Activated naive CD8-positive, alpha-beta T cell treated with anti-CD3 and anti-CD28 coated beads, Interleukin-2, amount 50 U/mL, for 24 hours (primary cell): ENCODE data around the gene CHD5.
"Not testable (repeated sequence)": the region's sequence is repeated elsewhere in the genome, so short reads cannot be mapped to it uniquely, and the experiment has no call there.

Experiments used
- ATAC-seq: fragments of 150-1000 bp; cut with Tn5 transposase; one replicate; pipeline ENCODE4 v1.10.0; 2021
- DNase-seq: peaks from one replicate; pipeline ENCODE4 v3.0.0; 2021
- H3K27ac Mint-ChIP-seq: one replicate; pipeline ENCODE4 v1.8.0; 2021; ENCODE audit warnings: mild to moderate bottlenecking, mixed read lengths
- H3K27me3 Mint-ChIP-seq: one replicate; pipeline ENCODE4 v1.8.0; 2021; ENCODE audit warnings: mixed read lengths
- H3K36me3 Mint-ChIP-seq: one replicate; pipeline ENCODE4 v1.8.0; 2021; ENCODE audit warnings: low read depth, mixed read lengths
- H3K4me1 Mint-ChIP-seq: one replicate; pipeline ENCODE4 v1.8.0; 2021; ENCODE audit warnings: mixed read lengths
- H3K4me3 Mint-ChIP-seq: one replicate; pipeline ENCODE4 v1.8.0; 2021; ENCODE audit warnings: mild to moderate bottlenecking, moderate library complexity, mixed read lengths
- H3K9me3 Mint-ChIP-seq: one replicate; pipeline ENCODE4 v1.8.0; 2021; ENCODE audit warnings: mixed read lengths

CHD5 gene

GRCh38 chr1:6086358-6086757 is 93.8 kb downstream of the CHD5 start:
- H3K9me3 Mint-ChIP-seq: no peaks in the 10 kb centered on the region
- H3K36me3 Mint-ChIP-seq: peaks cover 6% of the 10 kb centered on the region
- H3K27ac Mint-ChIP-seq: no peak overlapping the region
- no peak for DNase-seq
- no peaks in the 10 kb centered on the region for H3K27me3 Mint-ChIP-seq
- no peak overlapping the region for H3K4me3 Mint-ChIP-seq
- H3K4me1 Mint-ChIP-seq: peaks cover 2% of the 10 kb centered on the region
- no peak for ATAC-seq

GRCh38 chr1:6085666-6086065 is 94.5 kb downstream of the CHD5 start:
- no peak for ATAC-seq
- Mint-ChIP-seq H3K4me1 (peaks cover 2% of the 10 kb centered on the region), H3K27me3 (no peaks in the 10 kb centered on the region), H3K36me3 (peaks cover 2% of the 10 kb centered on the region), H3K9me3 (no peaks in the 10 kb centered on the region), H3K27ac (no peak overlapping the region), H3K4me3 (no peak overlapping the region)
- no peak for DNase-seq

DNA sequence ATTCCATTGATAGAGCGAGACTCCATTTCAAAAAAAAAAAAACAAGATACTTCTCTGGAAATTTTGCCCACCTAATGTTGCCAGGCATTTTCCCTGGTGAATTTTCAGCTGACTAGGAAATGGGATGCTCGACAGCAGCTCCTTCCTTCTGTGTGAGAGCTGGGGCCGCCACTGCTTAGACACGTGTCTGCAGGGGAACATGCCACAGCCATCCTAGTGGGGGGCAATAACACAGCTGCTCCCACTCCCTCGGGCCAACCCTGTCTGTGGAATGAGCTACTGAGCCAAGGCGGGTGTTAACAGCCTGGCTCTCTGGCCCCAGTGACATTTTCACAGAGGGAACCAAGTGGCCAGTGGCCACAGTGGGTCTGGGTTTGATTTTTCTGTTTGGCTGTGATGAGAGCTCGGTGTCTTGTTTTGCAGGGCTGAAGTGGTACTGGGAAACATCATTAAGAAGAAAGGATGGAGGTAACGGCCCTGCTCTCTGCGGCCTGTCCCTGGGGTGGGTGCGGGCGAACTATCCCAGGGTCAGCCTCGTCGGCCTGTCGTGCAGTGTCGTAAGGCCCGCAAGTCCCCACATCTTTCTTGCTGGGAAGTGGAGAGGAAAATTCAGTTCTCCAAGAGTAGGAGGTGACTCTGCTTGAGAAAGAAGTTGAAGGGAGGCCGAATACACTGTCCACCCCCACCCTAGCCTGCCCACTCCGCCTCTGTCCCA is 95.2 kb downstream of the CHD5 start:
- H3K4me3 Mint-ChIP-seq: no peak overlapping the region
- H3K27me3 Mint-ChIP-seq: no peaks in the 10 kb centered on the region
- H3K9me3 Mint-ChIP-seq: no peaks in the 10 kb centered on the region
- H3K27ac Mint-ChIP-seq: no peak overlapping the region
- ATAC-seq: no peak
- DNase-seq: no peak
- peaks cover 2% of the 10 kb centered on the region for H3K4me1 Mint-ChIP-seq
- peaks cover 2% of the 10 kb centered on the region for H3K36me3 Mint-ChIP-seq

GRCh38 chr1:6083801-6084446 is 96.2 kb downstream of the CHD5 start:
- Mint-ChIP-seq H3K27me3 (no peaks in the 10 kb centered on the region), H3K4me3 (no peak overlapping the region), H3K9me3 (no peaks in the 10 kb centered on the region), H3K36me3 (peaks cover 5% of the 10 kb centered on the region), H3K27ac (no peak overlapping the region), H3K4me1 (peaks cover 2% of the 10 kb centered on the region)
- ATAC-seq (no peak), DNase-seq (no peak)

GRCh38 chr1:6083385-6083784 is 96.7 kb downstream of the CHD5 start:
- peaks cover 2% of the 10 kb centered on the region for H3K4me1 Mint-ChIP-seq
- H3K36me3 Mint-ChIP-seq: peaks cover 5% of the 10 kb centered on the region
- H3K9me3 Mint-ChIP-seq: no peaks in the 10 kb centered on the region
- H3K4me3 Mint-ChIP-seq: no peak overlapping the region
- DNase-seq (no peak), ATAC-seq (no peak)
- H3K27ac Mint-ChIP-seq: no peak overlapping the region
- H3K27me3 Mint-ChIP-seq: no peaks in the 10 kb centered on the region

GRCh38 chr1:6082430-6082971 is 97.6 kb downstream of the CHD5 start:
- DNase-seq (no peak), ATAC-seq (no peak)
- Mint-ChIP-seq H3K36me3 (peaks cover 5% of the 10 kb centered on the region), H3K9me3 (no peaks in the 10 kb centered on the region), H3K27ac (no peak overlapping the region), H3K4me3 (no peak overlapping the region), H3K27me3 (no peaks in the 10 kb centered on the region), H3K4me1 (no peaks in the 10 kb centered on the region)

DNA sequence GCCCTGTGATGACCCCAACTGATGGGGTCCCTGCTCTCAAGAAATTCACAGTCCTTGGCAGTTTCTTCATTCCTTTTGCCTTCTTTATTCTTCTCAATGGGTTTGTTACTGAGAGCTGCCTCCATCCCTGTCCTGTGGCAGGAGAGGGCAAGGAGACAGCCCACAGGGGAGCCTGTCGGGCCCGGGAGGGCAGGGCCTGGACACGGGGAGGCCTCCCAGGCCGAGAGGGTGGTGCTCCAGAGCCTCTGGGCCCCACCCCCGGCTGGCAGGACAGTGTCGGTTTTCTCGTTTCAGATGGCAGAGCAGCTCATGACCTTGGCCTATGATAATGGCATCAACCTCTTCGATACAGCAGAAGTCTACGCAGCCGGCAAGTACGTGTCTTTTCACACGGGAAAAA is 98.2 kb downstream of the CHD5 start:
- Mint-ChIP-seq H3K27me3 (no peaks in the 10 kb centered on the region), H3K27ac (no peak overlapping the region), H3K9me3 (no peaks in the 10 kb centered on the region), H3K4me3 (no peak overlapping the region), H3K36me3 (peaks cover 8% of the 10 kb centered on the region), H3K4me1 (no peaks in the 10 kb centered on the region)
- ATAC-seq (no peak), DNase-seq (no peak)

GRCh38 chr1:6080469-6080868 is 99.7 kb downstream of the CHD5 start:
- Mint-ChIP-seq H3K36me3 (peaks cover 8% of the 10 kb centered on the region), H3K27ac (no peak overlapping the region), H3K27me3 (no peaks in the 10 kb centered on the region), H3K4me3 (no peak overlapping the region), H3K4me1 (no peaks in the 10 kb centered on the region), H3K9me3 (no peaks in the 10 kb centered on the region)
- ATAC-seq (no peak), DNase-seq (no peak)

DNA sequence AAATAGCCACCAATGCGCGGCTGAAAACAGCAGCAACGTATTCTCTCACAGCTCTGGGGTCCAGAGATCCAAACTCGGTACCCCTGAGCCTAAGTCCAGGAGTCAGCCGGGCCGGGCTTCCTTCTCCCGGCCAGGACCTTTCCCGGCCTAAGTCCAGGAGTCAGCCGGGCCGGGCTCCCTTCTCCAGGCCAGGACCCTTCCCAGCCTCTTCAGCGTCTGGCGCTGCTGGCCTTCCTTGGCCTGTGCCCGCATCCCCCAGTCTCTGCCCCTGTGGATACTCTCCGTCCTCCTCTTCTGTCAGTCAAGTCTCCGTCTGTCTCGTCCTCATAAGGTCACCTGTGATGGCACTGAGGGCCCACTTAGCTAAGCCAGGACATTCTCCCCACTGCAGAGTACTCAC is 102.2 kb downstream of the CHD5 start:
- H3K9me3 Mint-ChIP-seq: no peaks in the 10 kb centered on the region
- DNase-seq (no peak), ATAC-seq (no peak)
- H3K4me1 Mint-ChIP-seq: no peaks in the 10 kb centered on the region
- peaks cover 20% of the 10 kb centered on the region for H3K36me3 Mint-ChIP-seq
- no peak overlapping the region for H3K27ac Mint-ChIP-seq
- no peaks in the 10 kb centered on the region for H3K27me3 Mint-ChIP-seq
- H3K4me3 Mint-ChIP-seq: peak overlapping the region; percentile 9

- peaks cover 20% of the 10 kb centered on the region for H3K36me3 Mint-ChIP-seq
- no peaks in the 10 kb centered on the region for H3K9me3 Mint-ChIP-seq
- no peaks in the 10 kb centered on the region for H3K4me1 Mint-ChIP-seq
- H3K27ac Mint-ChIP-seq: no peak overlapping the region
- H3K27me3 Mint-ChIP-seq: no peaks in the 10 kb centered on the region
- no peak for ATAC-seq
- DNase-seq: no peak
- no peak overlapping the region for H3K4me3 Mint-ChIP-seq
Observed at GRCh38 chr1:6077506-6077905, 102.6 kb downstream of the CHD5 start.

DNA sequence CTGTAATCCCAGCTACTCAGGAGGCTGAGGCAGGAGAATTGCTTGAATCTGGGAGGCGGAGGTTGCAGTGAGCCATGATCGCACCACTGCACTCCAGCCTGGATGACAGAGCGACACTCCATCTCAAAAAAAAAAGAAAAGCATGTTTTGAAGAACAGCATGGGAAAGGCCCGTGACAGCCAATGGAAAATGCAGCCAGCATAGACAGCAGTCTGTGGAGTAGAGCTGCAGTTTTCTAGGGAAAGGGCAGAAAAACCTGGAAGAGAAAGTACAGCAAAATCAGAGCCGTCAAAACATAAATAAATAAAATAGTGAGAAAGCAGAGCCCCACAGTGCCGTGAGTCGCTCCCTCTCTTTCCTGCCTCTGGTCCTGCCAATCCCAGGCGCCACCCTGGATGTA is 103.1 kb downstream of the CHD5 start:
- H3K27me3 Mint-ChIP-seq, H3K4me1 Mint-ChIP-seq, ATAC-seq, H3K27ac Mint-ChIP-seq, DNase-seq, H3K9me3 Mint-ChIP-seq, H3K4me3 Mint-ChIP-seq: not testable (repeated sequence)
- H3K36me3 Mint-ChIP-seq: peaks cover 22% of the 10 kb centered on the region

DNA sequence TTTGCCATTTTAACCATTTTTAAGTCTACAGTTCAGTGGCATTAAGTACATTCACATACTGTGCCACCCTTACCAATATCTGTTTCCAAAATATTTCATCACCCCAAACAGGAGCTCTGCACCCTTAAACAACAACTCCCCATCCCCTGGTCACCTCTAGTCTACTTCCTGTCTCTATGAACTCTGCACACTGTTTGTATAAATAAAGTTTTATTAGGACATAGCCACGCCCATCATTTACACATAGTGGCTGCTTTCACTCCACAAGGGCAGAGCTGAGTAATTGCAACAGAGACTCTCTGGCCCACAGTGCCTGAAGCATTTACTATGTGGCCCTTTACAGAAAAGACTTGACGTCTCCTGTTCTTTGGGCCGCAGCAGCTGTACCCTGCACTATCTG is 104.4 kb downstream of the CHD5 start:
- no peak overlapping the region for H3K27ac Mint-ChIP-seq
- no peaks in the 10 kb centered on the region for H3K27me3 Mint-ChIP-seq
- no peak overlapping the region for H3K4me3 Mint-ChIP-seq
- H3K4me1 Mint-ChIP-seq: no peaks in the 10 kb centered on the region
- ATAC-seq (no peak), DNase-seq (no peak)
- H3K9me3 Mint-ChIP-seq: no peaks in the 10 kb centered on the region
- peaks cover 23% of the 10 kb centered on the region for H3K36me3 Mint-ChIP-seq

DNA sequence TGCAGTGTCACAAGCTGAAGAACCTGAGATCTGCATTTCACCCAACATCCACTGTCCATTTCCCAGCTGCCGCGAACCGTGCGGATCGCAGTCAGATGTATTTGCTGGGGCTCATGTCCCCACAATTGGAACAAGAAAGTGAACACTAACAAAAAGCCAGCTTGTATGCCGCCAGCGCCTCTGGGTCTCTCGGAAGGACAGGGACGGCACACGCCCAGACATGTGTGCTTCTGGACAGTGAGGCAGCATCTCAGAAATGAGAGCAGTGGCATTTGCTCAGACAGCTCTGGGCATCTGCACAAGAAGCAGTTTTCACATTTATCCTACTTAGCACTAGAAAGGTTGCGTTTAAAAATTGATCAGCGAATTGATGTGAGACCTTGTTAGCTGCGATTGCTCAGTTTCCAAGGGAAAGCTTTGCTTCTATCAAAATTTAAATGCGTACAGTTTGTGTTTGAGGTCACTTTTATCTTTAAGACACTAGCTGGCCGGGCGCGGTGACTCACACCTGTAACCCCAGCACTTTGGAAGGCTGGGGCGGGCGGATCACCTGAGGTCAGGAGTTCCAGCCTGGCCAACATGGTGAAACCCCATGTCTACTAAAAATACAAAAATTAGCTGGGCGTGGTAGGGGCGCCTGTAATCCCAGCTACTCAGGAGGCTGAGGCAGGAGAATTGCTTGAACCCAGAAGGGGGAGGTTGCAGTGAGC is 105.8 kb downstream of the CHD5 start:
- peaks cover 20% of the 10 kb centered on the region for H3K36me3 Mint-ChIP-seq
- no peak overlapping the region for H3K4me3 Mint-ChIP-seq
- H3K4me1 Mint-ChIP-seq: no peaks in the 10 kb centered on the region
- H3K27me3 Mint-ChIP-seq: no peaks in the 10 kb centered on the region
- DNase-seq: no peak
- ATAC-seq: no peak
- no peak overlapping the region for H3K27ac Mint-ChIP-seq
- H3K9me3 Mint-ChIP-seq: no peaks in the 10 kb centered on the region

GRCh38 chr1:6073480-6074053 is 106.6 kb downstream of the CHD5 start:
- DNase-seq (no peak), ATAC-seq (no peak)
- Mint-ChIP-seq H3K4me3 (no peak overlapping the region), H3K9me3 (no peaks in the 10 kb centered on the region), H3K4me1 (no peaks in the 10 kb centered on the region), H3K27me3 (no peaks in the 10 kb centered on the region), H3K27ac (no peak overlapping the region), H3K36me3 (peaks cover 20% of the 10 kb centered on the region)
